ENCODE measurements around the gene FBN2.

DNA sequence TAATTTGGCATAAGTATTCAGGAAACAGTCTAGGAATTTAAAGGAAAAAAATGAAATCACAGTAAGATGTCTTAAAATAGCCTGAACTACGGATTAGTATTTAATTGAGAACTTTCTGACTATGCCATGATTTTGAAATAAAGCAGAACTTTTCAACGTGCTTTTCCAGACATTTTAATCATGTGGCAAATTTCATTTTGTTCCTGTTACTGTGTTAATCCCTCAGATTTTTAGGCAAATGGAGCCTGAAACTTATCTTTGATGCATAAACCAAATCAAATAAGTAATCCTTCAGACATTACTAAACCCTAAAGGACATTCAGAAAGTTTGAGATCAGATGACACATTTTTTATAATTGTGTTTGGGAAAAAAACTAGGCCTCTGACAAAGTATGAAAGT, 75.7 kb downstream of the FBN2 start:
- TF ChIP-seq RAD21 (IDR thresholded peaks at IDR 0.05; ENCODE audit: low read depth) = no peak
- no peak for TF ChIP-seq USF1 (IDR thresholded peaks at IDR 0.05)
- TF ChIP-seq NFIC (IDR thresholded peaks at IDR 0.05) = no peak
- TF ChIP-seq EP300 (IDR thresholded peaks at IDR 0.05; ENCODE audit: borderline replicate concordance) = no peak
- TF ChIP-seq, protein P1, sequence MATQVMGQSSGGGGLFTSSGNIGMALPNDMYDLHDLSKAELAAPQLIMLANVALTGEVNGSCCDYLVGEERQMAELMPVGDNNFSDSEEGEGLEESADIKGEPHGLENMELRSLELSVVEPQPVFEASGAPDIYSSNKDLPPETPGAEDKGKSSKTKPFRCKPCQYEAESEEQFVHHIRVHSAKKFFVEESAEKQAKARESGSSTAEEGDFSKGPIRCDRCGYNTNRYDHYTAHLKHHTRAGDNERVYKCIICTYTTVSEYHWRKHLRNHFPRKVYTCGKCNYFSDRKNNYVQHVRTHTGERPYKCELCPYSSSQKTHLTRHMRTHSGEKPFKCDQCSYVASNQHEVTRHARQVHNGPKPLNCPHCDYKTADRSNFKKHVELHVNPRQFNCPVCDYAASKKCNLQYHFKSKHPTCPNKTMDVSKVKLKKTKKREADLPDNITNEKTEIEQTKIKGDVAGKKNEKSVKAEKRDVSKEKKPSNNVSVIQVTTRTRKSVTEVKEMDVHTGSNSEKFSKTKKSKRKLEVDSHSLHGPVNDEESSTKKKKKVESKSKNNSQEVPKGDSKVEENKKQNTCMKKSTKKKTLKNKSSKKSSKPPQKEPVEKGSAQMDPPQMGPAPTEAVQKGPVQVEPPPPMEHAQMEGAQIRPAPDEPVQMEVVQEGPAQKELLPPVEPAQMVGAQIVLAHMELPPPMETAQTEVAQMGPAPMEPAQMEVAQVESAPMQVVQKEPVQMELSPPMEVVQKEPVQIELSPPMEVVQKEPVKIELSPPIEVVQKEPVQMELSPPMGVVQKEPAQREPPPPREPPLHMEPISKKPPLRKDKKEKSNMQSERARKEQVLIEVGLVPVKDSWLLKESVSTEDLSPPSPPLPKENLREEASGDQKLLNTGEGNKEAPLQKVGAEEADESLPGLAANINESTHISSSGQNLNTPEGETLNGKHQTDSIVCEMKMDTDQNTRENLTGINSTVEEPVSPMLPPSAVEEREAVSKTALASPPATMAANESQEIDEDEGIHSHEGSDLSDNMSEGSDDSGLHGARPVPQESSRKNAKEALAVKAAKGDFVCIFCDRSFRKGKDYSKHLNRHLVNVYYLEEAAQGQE (IDR thresholded peaks at IDR 0.05; ENCODE audit: low read depth) = no peak
- TF ChIP-seq, protein P2, sequence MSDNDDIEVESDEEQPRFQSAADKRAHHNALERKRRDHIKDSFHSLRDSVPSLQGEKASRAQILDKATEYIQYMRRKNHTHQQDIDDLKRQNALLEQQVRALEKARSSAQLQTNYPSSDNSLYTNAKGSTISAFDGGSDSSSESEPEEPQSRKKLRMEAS (IDR thresholded peaks at IDR 0.05) = no peak
- TF ChIP-seq TCF12 (IDR thresholded peaks at IDR 0.05; ENCODE audit: low read depth) = no peak
- no peak for TF ChIP-seq TEAD4 (IDR thresholded peaks at IDR 0.05)
